DND-41 (cell line): ENCODE measurements around the gene GABRB3.

Experiments used
- ATAC-seq: fragments of 200-7000 bp; cut with Tn5 transposase; 3 replicates; pipeline ENCODE4 v1.9.1; 2021; ENCODE audit warnings: low read depth; ENCODE audit not compliant: insufficient read depth
- DNase-seq: peaks from one replicate; pipeline ENCODE4 v3.0.0-alpha.2; 2020
- H2AFZ ChIP-seq: 2 replicates; pipeline ENCODE4 v1.6.0; 2012; ENCODE audit warnings: low read depth, low read length
- H3K27ac ChIP-seq: 2 replicates; pipeline ENCODE4 v1.5.1; 2012; ENCODE audit warnings: low read length, inconsistent platforms
- H3K27me3 ChIP-seq: fragments of 200-600 bp; sonication (generic); 2 replicates; pipeline ENCODE4 v1.6.0; 2012; ENCODE audit warnings: low read length, mild to moderate bottlenecking, inconsistent platforms; ENCODE audit not compliant: insufficient read depth, poor library complexity
- H3K36me3 ChIP-seq: 2 replicates; pipeline ENCODE4 v1.5.1; 2012; ENCODE audit warnings: low read length, inconsistent platforms; ENCODE audit not compliant: insufficient read depth
- H3K4me1 ChIP-seq: 2 replicates; pipeline ENCODE4 v1.5.1; 2012; ENCODE audit warnings: mild to moderate bottlenecking, low read length; ENCODE audit not compliant: insufficient read depth
- H3K4me2 ChIP-seq: 2 replicates; pipeline ENCODE4 v1.6.0; 2012; ENCODE audit warnings: mild to moderate bottlenecking, moderate library complexity, low read length, inconsistent platforms; ENCODE audit not compliant: insufficient read depth
- H3K4me3 ChIP-seq, 2 experiments: fragments of 200-600 bp in 1 of 2; shearing (Covaris generic) in 1 of 2; 2 replicates each; pipeline ENCODE4 v1.5.1; 2012 to 2016; ENCODE audit warnings: inconsistent platforms in 2 of 2, low read length in 2 of 2, mild to moderate bottlenecking in 2 of 2, low read depth in 1 of 2, moderate library complexity in 1 of 2
- H3K79me2 ChIP-seq: 2 replicates; pipeline ENCODE4 v1.6.0; 2012; ENCODE audit warnings: low read length, inconsistent platforms; ENCODE audit not compliant: insufficient read depth
- H3K9ac ChIP-seq: 2 replicates; pipeline ENCODE4 v1.6.0; 2012; ENCODE audit warnings: low read depth, mild to moderate bottlenecking, inconsistent platforms, low read length, moderate library complexity
- H3K9me3 ChIP-seq: 2 replicates; pipeline ENCODE4 v1.5.1; 2012; ENCODE audit warnings: low read length, moderate library complexity, mild to moderate bottlenecking, inconsistent platforms; ENCODE audit not compliant: insufficient read depth, severe bottlenecking
- H4K20me1 ChIP-seq: 2 replicates; pipeline ENCODE4 v1.6.0; 2012; ENCODE audit warnings: low read length; ENCODE audit not compliant: insufficient read depth
- CTCF ChIP-seq: IDR thresholded peaks from 2 replicates; pipeline ENCODE4 v1.5.1; 2012; ENCODE audit warnings: borderline replicate concordance, low read length, moderate library complexity, mild to moderate bottlenecking; ENCODE audit not compliant: poor library complexity, severe bottlenecking; ENCODE audit errors: extremely low read depth
- EZH2 ChIP-seq: IDR thresholded peaks from 3 replicates; pipeline ENCODE4 v1.6.1; 2012; ENCODE audit warnings: borderline replicate concordance, low read depth, mild to moderate bottlenecking, moderate library complexity, low read length, inconsistent platforms; ENCODE audit not compliant: severe bottlenecking

The GABRB3 gene

GRCh38 chr15:26564361-26564760 is 208.5 kb downstream of the GABRB3 start:
- Histone ChIP-seq H3K27ac (no peak overlapping the region), H3K27me3 (no peaks in the 10 kb centered on the region), H3K9ac (no peak overlapping the region), H3K79me2 (no peaks in the 10 kb centered on the region), H3K4me2 (no peak overlapping the region), H2AFZ (no peak overlapping the region), H3K36me3 (no peaks in the 10 kb centered on the region), H4K20me1 (no peaks in the 10 kb centered on the region), H3K4me1 (no peaks in the 10 kb centered on the region), H3K4me3 (no peak overlapping the region), H3K9me3 (no peaks in the 10 kb centered on the region)
- TF ChIP-seq CTCF (no peak), EZH2 (no peak)
- ATAC-seq (no peak), DNase-seq (no peak)

- ATAC-seq (no peak), DNase-seq (no peak)
- no peak overlapping the region for H3K27ac ChIP-seq
- H3K9me3 ChIP-seq = no peaks in the 10 kb centered on the region
- H3K4me3 ChIP-seq = no peak overlapping the region
- H3K4me1 ChIP-seq = no peaks in the 10 kb centered on the region
- H3K27me3 ChIP-seq = no peaks in the 10 kb centered on the region
- TF ChIP-seq CTCF (no peak), EZH2 (no peak)
- no peaks in the 10 kb centered on the region for H3K79me2 ChIP-seq
- H3K9ac ChIP-seq = no peak overlapping the region
- H2AFZ ChIP-seq = no peak overlapping the region
- no peak overlapping the region for H3K4me2 ChIP-seq
- H3K36me3 ChIP-seq = no peaks in the 10 kb centered on the region
- H4K20me1 ChIP-seq = no peaks in the 10 kb centered on the region
These were observed 210.5 kb downstream of the GABRB3 start for GRCh38 chr15:26562336-26562735.

GRCh38 chr15:26561896-26562295 is 211.0 kb downstream of the GABRB3 start:
- Histone ChIP-seq H3K36me3 (no peaks in the 10 kb centered on the region), H3K27ac (no peak overlapping the region), H3K79me2 (no peaks in the 10 kb centered on the region), H3K9ac (no peak overlapping the region), H3K4me3 (no peak overlapping the region), H3K27me3 (no peaks in the 10 kb centered on the region), H4K20me1 (no peaks in the 10 kb centered on the region), H3K4me2 (no peak overlapping the region), H2AFZ (no peak overlapping the region), H3K9me3 (no peaks in the 10 kb centered on the region), H3K4me1 (no peaks in the 10 kb centered on the region)
- ATAC-seq (no peak), DNase-seq (no peak)
- TF ChIP-seq CTCF (no peak), EZH2 (no peak)

GRCh38 chr15:26561130-26561529 is 211.7 kb downstream of the GABRB3 start:
- Histone ChIP-seq H3K4me2 (no peak overlapping the region), H3K9ac (no peak overlapping the region), H2AFZ (no peak overlapping the region), H3K4me1 (no peaks in the 10 kb centered on the region), H3K27me3 (no peaks in the 10 kb centered on the region), H3K79me2 (no peaks in the 10 kb centered on the region), H3K4me3 (no peak overlapping the region), H3K36me3 (no peaks in the 10 kb centered on the region), H3K27ac (no peak overlapping the region), H4K20me1 (no peaks in the 10 kb centered on the region), H3K9me3 (no peaks in the 10 kb centered on the region)
- ATAC-seq = no peak
- no peak for TF ChIP-seq EZH2
- no peak for DNase-seq
